ENCODE data around the gene LCA5.

Gene LCA5

DNA sequence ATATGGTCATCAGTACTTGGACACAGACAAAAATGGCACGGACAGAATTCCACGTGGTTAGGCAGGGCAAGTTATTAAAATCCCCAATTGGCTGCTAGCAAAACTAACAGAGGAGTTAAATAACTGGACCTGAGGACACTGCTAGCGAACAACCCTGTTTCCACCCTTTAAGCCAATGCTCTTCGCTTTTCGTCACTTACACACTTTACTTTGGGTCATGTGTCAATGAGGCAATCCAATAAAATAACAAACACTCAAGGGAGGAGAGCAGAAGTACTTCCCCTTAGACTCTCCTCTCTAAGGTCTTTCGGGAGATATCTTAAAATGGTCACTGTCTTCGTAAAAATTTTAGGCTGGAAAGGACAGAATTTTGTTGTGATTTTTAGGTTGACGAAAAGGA, 68.6 kb downstream of the LCA5 start:
- TF ChIP-seq, protein P1, sequence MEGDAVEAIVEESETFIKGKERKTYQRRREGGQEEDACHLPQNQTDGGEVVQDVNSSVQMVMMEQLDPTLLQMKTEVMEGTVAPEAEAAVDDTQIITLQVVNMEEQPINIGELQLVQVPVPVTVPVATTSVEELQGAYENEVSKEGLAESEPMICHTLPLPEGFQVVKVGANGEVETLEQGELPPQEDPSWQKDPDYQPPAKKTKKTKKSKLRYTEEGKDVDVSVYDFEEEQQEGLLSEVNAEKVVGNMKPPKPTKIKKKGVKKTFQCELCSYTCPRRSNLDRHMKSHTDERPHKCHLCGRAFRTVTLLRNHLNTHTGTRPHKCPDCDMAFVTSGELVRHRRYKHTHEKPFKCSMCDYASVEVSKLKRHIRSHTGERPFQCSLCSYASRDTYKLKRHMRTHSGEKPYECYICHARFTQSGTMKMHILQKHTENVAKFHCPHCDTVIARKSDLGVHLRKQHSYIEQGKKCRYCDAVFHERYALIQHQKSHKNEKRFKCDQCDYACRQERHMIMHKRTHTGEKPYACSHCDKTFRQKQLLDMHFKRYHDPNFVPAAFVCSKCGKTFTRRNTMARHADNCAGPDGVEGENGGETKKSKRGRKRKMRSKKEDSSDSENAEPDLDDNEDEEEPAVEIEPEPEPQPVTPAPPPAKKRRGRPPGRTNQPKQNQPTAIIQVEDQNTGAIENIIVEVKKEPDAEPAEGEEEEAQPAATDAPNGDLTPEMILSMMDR (IDR thresholded peaks at IDR 0.05; ENCODE audit: low read length): no peak
- TF ChIP-seq EZH2 (IDR thresholded peaks at IDR 0.05; ENCODE audit: borderline replicate concordance, low read length): no peak

GRCh38 chr6:79468116-79468515, 69.1 kb downstream of the LCA5 start:
- H3K4me3 ChIP-seq (ENCODE audit: low read depth, low read length, poor library complexity, severe bottlenecking): no peak overlapping the region
- no peaks in the 10 kb centered on the region for H3F3A ChIP-seq (ENCODE audit: insufficient read depth, low read length)
- H3K36me3 ChIP-seq (ENCODE audit: insufficient read depth, low read length): no peaks in the 10 kb centered on the region
- H3K79me2 ChIP-seq (ENCODE audit: insufficient read depth, low read length): no peaks in the 10 kb centered on the region
- no peaks in the 10 kb centered on the region for H3K9me3 ChIP-seq (ENCODE audit: low read length)
- H3K9me2 ChIP-seq (ENCODE audit: low read depth, low read length): no peaks in the 10 kb centered on the region
- no peak overlapping the region for H2AFZ ChIP-seq (ENCODE audit: low read length)
- H3K4me2 ChIP-seq (ENCODE audit: low read length): no peak overlapping the region
- no peaks in the 10 kb centered on the region for H3K4me1 ChIP-seq (ENCODE audit: insufficient read depth, low read length, severe bottlenecking)
- H3K9ac ChIP-seq (ENCODE audit: low read length): no peak overlapping the region
- H3K27me3 ChIP-seq (ENCODE audit: insufficient read depth, low read length): no peaks in the 10 kb centered on the region
- TF ChIP-seq EZH2 (IDR thresholded peaks at IDR 0.05; ENCODE audit: borderline replicate concordance, low read length): no peak
- TF ChIP-seq, protein P1 (IDR thresholded peaks at IDR 0.05; ENCODE audit: low read length): no peak
- no peak overlapping the region for H3K27ac ChIP-seq (ENCODE audit: low read depth, low read length, poor library complexity, severe bottlenecking)
- H4K20me1 ChIP-seq (ENCODE audit: insufficient read depth, low read length): no peaks in the 10 kb centered on the region

More for the DNA sequence above, 68.6 kb downstream of the LCA5 start:
- Histone ChIP-seq H3K4me1 (ENCODE audit: insufficient read depth, low read length, severe bottlenecking) (no peaks in the 10 kb centered on the region), H3K79me2 (ENCODE audit: insufficient read depth, low read length) (no peaks in the 10 kb centered on the region), H3K4me2 (ENCODE audit: low read length) (no peak overlapping the region), H3K27me3 (ENCODE audit: insufficient read depth, low read length) (no peaks in the 10 kb centered on the region), H3K9ac (ENCODE audit: low read length) (no peak overlapping the region), H3F3A (ENCODE audit: insufficient read depth, low read length) (no peaks in the 10 kb centered on the region), H3K27ac (ENCODE audit: low read depth, low read length, poor library complexity, severe bottlenecking) (no peak overlapping the region), H3K9me2 (ENCODE audit: low read depth, low read length) (no peaks in the 10 kb centered on the region), H3K9me3 (ENCODE audit: low read length) (no peaks in the 10 kb centered on the region), H3K4me3 (ENCODE audit: low read depth, low read length, poor library complexity, severe bottlenecking) (no peak overlapping the region), H4K20me1 (ENCODE audit: insufficient read depth, low read length) (no peaks in the 10 kb centered on the region), H2AFZ (ENCODE audit: low read length) (no peak overlapping the region), H3K36me3 (ENCODE audit: insufficient read depth, low read length) (no peaks in the 10 kb centered on the region)

DNA sequence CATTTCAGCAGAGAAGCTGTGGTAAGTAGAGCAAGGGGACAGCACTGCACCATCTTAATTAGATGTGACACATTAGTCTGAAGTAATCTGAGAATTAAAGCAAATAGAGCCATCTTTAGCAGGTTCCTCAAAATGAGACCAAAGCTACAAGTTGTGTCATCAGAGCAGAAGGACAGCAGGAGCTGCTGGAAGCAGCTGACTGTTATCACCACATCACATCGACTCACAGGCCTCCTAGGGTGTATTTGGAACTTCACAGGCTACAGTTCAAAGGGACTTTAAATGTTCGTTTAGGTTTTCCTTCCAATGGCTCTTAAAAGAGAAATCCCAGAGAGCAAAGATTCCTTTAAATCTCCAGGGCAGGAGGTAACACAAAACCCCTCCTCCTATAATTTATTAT, 69.5 kb downstream of the LCA5 start:
- Histone ChIP-seq H3K9ac (ENCODE audit: low read length) (no peak overlapping the region), H3K9me3 (ENCODE audit: low read length) (no peaks in the 10 kb centered on the region), H2AFZ (ENCODE audit: low read length) (no peak overlapping the region), H3K4me1 (ENCODE audit: insufficient read depth, low read length, severe bottlenecking) (no peaks in the 10 kb centered on the region), H4K20me1 (ENCODE audit: insufficient read depth, low read length) (no peaks in the 10 kb centered on the region), H3K27ac (ENCODE audit: low read depth, low read length, poor library complexity, severe bottlenecking) (no peak overlapping the region), H3K79me2 (ENCODE audit: insufficient read depth, low read length) (no peaks in the 10 kb centered on the region), H3K4me3 (ENCODE audit: low read depth, low read length, poor library complexity, severe bottlenecking) (no peak overlapping the region), H3K36me3 (ENCODE audit: insufficient read depth, low read length) (no peaks in the 10 kb centered on the region), H3K9me2 (ENCODE audit: low read depth, low read length) (no peaks in the 10 kb centered on the region), H3K4me2 (ENCODE audit: low read length) (no peak overlapping the region), H3F3A (ENCODE audit: insufficient read depth, low read length) (no peaks in the 10 kb centered on the region), H3K27me3 (ENCODE audit: insufficient read depth, low read length) (no peaks in the 10 kb centered on the region)
- TF ChIP-seq EZH2 (IDR thresholded peaks at IDR 0.05; ENCODE audit: borderline replicate concordance, low read length): no peak
- TF ChIP-seq, protein P1 (IDR thresholded peaks at IDR 0.05; ENCODE audit: low read length): no peak
